Loucy (cell line): Measurements from ENCODE around the gene PARP12.

ENCODE experiments used
- EZH2phosphoT487 ChIP-seq: fragments of 200-600 bp; IDR thresholded peaks from 2 replicates; pipeline ENCODE4 v1.6.1; 2018; ENCODE audit warnings: antibody characterized with exemption, mild to moderate bottlenecking, moderate library complexity, borderline replicate concordance
- TF ChIP-seq, protein P1 (sequence below): fragments of 200-600 bp; sonication (generic); conservative IDR thresholded peaks from 2 replicates; pipeline ENCODE4 v1.5.1; 2014; ENCODE audit warnings: mild to moderate bottlenecking, antibody characterized with exemption, low read length

DNA sequence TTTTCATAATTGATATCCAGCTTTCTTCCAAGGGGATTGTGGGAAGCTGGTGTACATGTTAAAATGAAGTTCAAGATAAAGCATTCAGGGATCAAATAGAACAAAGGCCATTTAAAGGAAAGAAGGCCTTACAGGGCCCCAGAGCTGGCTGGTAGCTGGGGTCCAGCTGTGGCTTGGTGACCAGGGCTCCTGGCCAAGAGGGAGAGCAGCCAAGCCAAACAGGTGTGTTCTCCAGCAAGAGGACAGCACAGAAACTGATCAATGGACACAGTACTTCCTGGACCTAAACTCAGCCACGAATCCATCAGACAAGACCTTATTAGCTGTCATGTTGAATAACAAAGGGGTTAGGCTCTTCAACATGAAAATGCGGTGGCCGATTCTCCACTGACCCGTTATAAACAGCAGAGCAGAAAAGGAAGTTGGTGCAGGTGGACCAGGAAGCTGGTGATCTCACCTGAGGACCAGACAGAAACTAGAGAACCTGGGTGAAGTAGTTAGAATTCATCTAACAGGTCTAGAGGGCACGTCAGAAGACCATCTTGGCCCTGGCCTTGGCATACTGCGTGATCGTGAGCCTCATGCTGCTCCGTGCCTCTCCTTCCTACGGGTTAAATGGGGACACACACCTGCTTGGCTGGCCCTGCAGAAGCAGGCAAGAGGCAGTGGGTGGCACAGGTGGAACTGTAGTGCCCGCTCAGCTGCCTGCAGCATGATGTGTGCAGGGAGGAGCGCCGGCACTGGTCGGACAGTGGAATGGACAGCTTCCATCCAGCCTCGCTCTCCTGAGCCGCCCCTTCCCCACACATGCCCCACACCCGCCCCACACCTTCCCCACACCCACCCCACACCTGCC lies 53.8 kb downstream of the PARP12 start:
- TF ChIP-seq, protein P1, sequence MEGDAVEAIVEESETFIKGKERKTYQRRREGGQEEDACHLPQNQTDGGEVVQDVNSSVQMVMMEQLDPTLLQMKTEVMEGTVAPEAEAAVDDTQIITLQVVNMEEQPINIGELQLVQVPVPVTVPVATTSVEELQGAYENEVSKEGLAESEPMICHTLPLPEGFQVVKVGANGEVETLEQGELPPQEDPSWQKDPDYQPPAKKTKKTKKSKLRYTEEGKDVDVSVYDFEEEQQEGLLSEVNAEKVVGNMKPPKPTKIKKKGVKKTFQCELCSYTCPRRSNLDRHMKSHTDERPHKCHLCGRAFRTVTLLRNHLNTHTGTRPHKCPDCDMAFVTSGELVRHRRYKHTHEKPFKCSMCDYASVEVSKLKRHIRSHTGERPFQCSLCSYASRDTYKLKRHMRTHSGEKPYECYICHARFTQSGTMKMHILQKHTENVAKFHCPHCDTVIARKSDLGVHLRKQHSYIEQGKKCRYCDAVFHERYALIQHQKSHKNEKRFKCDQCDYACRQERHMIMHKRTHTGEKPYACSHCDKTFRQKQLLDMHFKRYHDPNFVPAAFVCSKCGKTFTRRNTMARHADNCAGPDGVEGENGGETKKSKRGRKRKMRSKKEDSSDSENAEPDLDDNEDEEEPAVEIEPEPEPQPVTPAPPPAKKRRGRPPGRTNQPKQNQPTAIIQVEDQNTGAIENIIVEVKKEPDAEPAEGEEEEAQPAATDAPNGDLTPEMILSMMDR = no peak
- TF ChIP-seq EZH2phosphoT487 = no peak
